Dendritic cell treated with granulocyte-macrophage colony-stimulating factor and Interleukin-4, amounts not matched to agents 40 ng/mL and 50 ng/mL, for 4 days (primary cell): ENCODE measurements around the gene CD58.

ENCODE experiments used
- H3K27ac Mint-ChIP-seq: one replicate; pipeline ENCODE4 v1.8.0; 2022; ENCODE audit warnings: mild to moderate bottlenecking, mixed read lengths
- H3K27me3 Mint-ChIP-seq: one replicate; pipeline ENCODE4 v1.8.0; 2022; ENCODE audit warnings: mild to moderate bottlenecking, mixed read lengths
- H3K36me3 Mint-ChIP-seq: one replicate; pipeline ENCODE4 v1.8.0; 2022; ENCODE audit warnings: low read depth, mixed read lengths
- H3K4me1 Mint-ChIP-seq: one replicate; pipeline ENCODE4 v1.8.0; 2022; ENCODE audit warnings: low read depth, mixed read lengths
- H3K4me3 Mint-ChIP-seq: one replicate; pipeline ENCODE4 v1.8.0; 2022; ENCODE audit warnings: mild to moderate bottlenecking, moderate library complexity, mixed read lengths
- H3K9me3 Mint-ChIP-seq: one replicate; pipeline ENCODE4 v1.8.0; 2022; ENCODE audit warnings: mixed read lengths
- intact Hi-C: fragments of 100-400 bp; cut with micrococcal nuclease; formaldehyde crosslinking; loops from one replicate; pipeline ENCODE4 v1.15.0; 2022

Gene CD58

GRCh38 chr1:116508984-116509980 lies 61.5 kb downstream of the CD58 start:
- intact Hi-C loops = loop anchor here (2.0 to 5.0 kb wide), 2 partner anchors 43 to 62 kb away; partner anchors contain the start of gene CD58
- Mint-ChIP-seq H3K4me3 (peak overlapping the region; percentile 8), H3K27me3 (no peaks in the 10 kb centered on the region)

GRCh38 chr1:116508085-116508983 lies 62.5 kb downstream of the CD58 start:
- Mint-ChIP-seq H3K27me3 (no peaks in the 10 kb centered on the region), H3K4me1 (peaks cover 74% of the 10 kb centered on the region), H3K36me3 (peaks cover 29% of the 10 kb centered on the region), H3K9me3 (peaks cover 10% of the 10 kb centered on the region), H3K4me3 (peak overlapping the region; percentile 8), H3K27ac (peak overlapping the region; percentile 95)
- intact Hi-C loops = loop anchor here (2.0 to 5.0 kb wide), 2 partner anchors 44 to 62 kb away; partner anchors contain the start of gene CD58

More at GRCh38 chr1:116508984-116509980, 61.5 kb downstream of the CD58 start:
- Mint-ChIP-seq H3K27ac (peak overlapping the region; percentile 95), H3K4me1 (peaks cover 67% of the 10 kb centered on the region), H3K9me3 (peaks cover 10% of the 10 kb centered on the region), H3K36me3 (peaks cover 38% of the 10 kb centered on the region)

- Mint-ChIP-seq H3K9me3 (peaks cover 10% of the 10 kb centered on the region), H3K27me3 (no peaks in the 10 kb centered on the region), H3K4me1 (peaks cover 74% of the 10 kb centered on the region), H3K4me3 (no peak overlapping the region), H3K27ac (peak overlapping the region; percentile 95), H3K36me3 (peaks cover 26% of the 10 kb centered on the region)
- intact Hi-C loops = loop anchor here (2.0 to 5.0 kb wide), 2 partner anchors 45 to 63 kb away; partner anchors contain the start of gene CD58
Observed at GRCh38 chr1:116507631-116508030, 63.2 kb downstream of the CD58 start.

- Mint-ChIP-seq H3K9me3 (peaks cover 1% of the 10 kb centered on the region), H3K4me3 (no peak overlapping the region), H3K27me3 (no peaks in the 10 kb centered on the region), H3K27ac (peak overlapping the region; percentile 87), H3K36me3 (peaks cover 24% of the 10 kb centered on the region), H3K4me1 (peaks cover 74% of the 10 kb centered on the region)
- intact Hi-C loops = loop anchor here (5.0 kb wide), 1 partner anchor 46 kb away; no protein-coding TSS in a partner anchor
Observed at GRCh38 chr1:116506132-116507004, 64.5 kb downstream of the CD58 start.

GRCh38 chr1:116504308-116505156 lies 66.3 kb downstream of the CD58 start:
- no peaks in the 10 kb centered on the region for H3K9me3 Mint-ChIP-seq
- H3K4me3 Mint-ChIP-seq = no peak overlapping the region
- H3K4me1 Mint-ChIP-seq = peaks cover 71% of the 10 kb centered on the region
- intact Hi-C loops = loop anchor here (5.0 kb wide), 2 partner anchors 33 to 48 kb away; no protein-coding TSS in a partner anchor
- peak overlapping the region; percentile 87 for H3K27ac Mint-ChIP-seq
- peaks cover 23% of the 10 kb centered on the region for H3K36me3 Mint-ChIP-seq
- no peaks in the 10 kb centered on the region for H3K27me3 Mint-ChIP-seq

- peaks cover 23% of the 10 kb centered on the region for H3K36me3 Mint-ChIP-seq
- H3K4me3 Mint-ChIP-seq = peak overlapping the region; percentile 5
- H3K27me3 Mint-ChIP-seq = no peaks in the 10 kb centered on the region
- peak overlapping the region; percentile 87 for H3K27ac Mint-ChIP-seq
- no peaks in the 10 kb centered on the region for H3K9me3 Mint-ChIP-seq
- peaks cover 68% of the 10 kb centered on the region for H3K4me1 Mint-ChIP-seq
- intact Hi-C loops = loop anchor here (5.0 kb wide), 1 partner anchor 34 kb away; no protein-coding TSS in a partner anchor
Observed at GRCh38 chr1:116503546-116504307, 67.1 kb downstream of the CD58 start.

- H3K27ac Mint-ChIP-seq = peak overlapping the region; percentile 87
- intact Hi-C loops = loop anchor here (5.0 kb wide), 1 partner anchor 35 kb away; no protein-coding TSS in a partner anchor
- peaks cover 68% of the 10 kb centered on the region for H3K4me1 Mint-ChIP-seq
- no peak overlapping the region for H3K4me3 Mint-ChIP-seq
- H3K36me3 Mint-ChIP-seq = peaks cover 23% of the 10 kb centered on the region
- H3K27me3 Mint-ChIP-seq = no peaks in the 10 kb centered on the region
- H3K9me3 Mint-ChIP-seq = no peaks in the 10 kb centered on the region
Observed at GRCh38 chr1:116502671-116503314, 68.0 kb downstream of the CD58 start.

- peaks cover 23% of the 10 kb centered on the region for H3K36me3 Mint-ChIP-seq
- no peaks in the 10 kb centered on the region for H3K9me3 Mint-ChIP-seq
- peak overlapping the region; percentile 87 for H3K27ac Mint-ChIP-seq
- H3K4me1 Mint-ChIP-seq = peaks cover 75% of the 10 kb centered on the region
- H3K27me3 Mint-ChIP-seq = no peaks in the 10 kb centered on the region
- intact Hi-C loops = loop anchor here (5.0 kb wide), 1 partner anchor 35 kb away; no protein-coding TSS in a partner anchor
- H3K4me3 Mint-ChIP-seq = no peak overlapping the region
Observed at GRCh38 chr1:116501870-116502244, 69.0 kb downstream of the CD58 start.

GRCh38 chr1:116501125-116501869 lies 69.5 kb downstream of the CD58 start:
- peak overlapping the region; percentile 87 for H3K27ac Mint-ChIP-seq
- H3K4me1 Mint-ChIP-seq = peaks cover 76% of the 10 kb centered on the region
- intact Hi-C loops = loop anchor here (5.0 kb wide), 1 partner anchor 36 kb away; no protein-coding TSS in a partner anchor
- H3K27me3 Mint-ChIP-seq = no peaks in the 10 kb centered on the region
- no peak overlapping the region for H3K4me3 Mint-ChIP-seq
- no peaks in the 10 kb centered on the region for H3K9me3 Mint-ChIP-seq
- peaks cover 23% of the 10 kb centered on the region for H3K36me3 Mint-ChIP-seq

GRCh38 chr1:116498789-116499628 lies 71.8 kb downstream of the CD58 start:
- Mint-ChIP-seq H3K4me3 (no peak overlapping the region), H3K9me3 (no peaks in the 10 kb centered on the region), H3K36me3 (peaks cover 23% of the 10 kb centered on the region), H3K4me1 (peaks cover 82% of the 10 kb centered on the region), H3K27ac (peak overlapping the region; percentile 15), H3K27me3 (no peaks in the 10 kb centered on the region)
- intact Hi-C loops = loop anchor here (5.0 to 10.0 kb wide), 3 partner anchors 122 to 1106 kb away; partner anchors contain the start of gene TENT5C
